DOHH2 (cell line): ENCODE data around the gene KPNA2.
"Not testable (repeated sequence)": the region's sequence is repeated elsewhere in the genome, so short reads cannot be mapped to it uniquely, and the experiment has no call there.

ENCODE experiments used
- H3F3A ChIP-seq: fragments of 200-600 bp; sonication (generic), shearing (Covaris generic); 2 replicates; pipeline ENCODE4 v1.6.0; 2016; ENCODE audit warnings: antibody characterized with exemption, mild to moderate bottlenecking; ENCODE audit not compliant: control insufficient read depth, insufficient read depth
- H3K27ac ChIP-seq: fragments of 200-600 bp; sonication (generic); 2 replicates; pipeline ENCODE4 v1.5.1; 2014; ENCODE audit warnings: low read depth, mild to moderate bottlenecking, low read length, moderate library complexity
- H3K27me3 ChIP-seq: fragments of 200-600 bp; sonication (generic); 2 replicates; pipeline ENCODE4 v1.6.1; 2014; ENCODE audit warnings: mild to moderate bottlenecking, low read length, mixed read lengths; ENCODE audit not compliant: control insufficient read depth
- H3K36me3 ChIP-seq: fragments of 200-600 bp; sonication (generic); 2 replicates; pipeline ENCODE4 v1.6.1; 2014; ENCODE audit warnings: mild to moderate bottlenecking, low read length, moderate library complexity, mixed read lengths; ENCODE audit not compliant: control insufficient read depth
- H3K4me1 ChIP-seq: fragments of 200-600 bp; sonication (generic); 2 replicates; pipeline ENCODE4 v1.6.1; 2014; ENCODE audit warnings: mild to moderate bottlenecking, low read length, mixed read lengths; ENCODE audit not compliant: control insufficient read depth
- H3K4me2 ChIP-seq: fragments of 200-600 bp; sonication (generic); 2 replicates; pipeline ENCODE4 v1.6.0; 2014; ENCODE audit warnings: mild to moderate bottlenecking, low read length, moderate library complexity
- H3K4me3 ChIP-seq: fragments of 200-600 bp; sonication (generic); 2 replicates; pipeline ENCODE4 v1.5.1; 2014; ENCODE audit warnings: mild to moderate bottlenecking, low read length, mixed read lengths
- H3K79me2 ChIP-seq: fragments of 200-600 bp; sonication (generic); 2 replicates; pipeline ENCODE4 v1.6.1; 2014; ENCODE audit warnings: mild to moderate bottlenecking, low read length, mixed read lengths; ENCODE audit not compliant: control insufficient read depth
- H3K9me2 ChIP-seq: fragments of 200-600 bp; sonication (generic); replicated peaks from 2 replicates; pipeline ENCODE4 v1.6.1; 2014; ENCODE audit warnings: mild to moderate bottlenecking, low read length, mixed read lengths; ENCODE audit not compliant: control insufficient read depth
- H3K9me3 ChIP-seq: fragments of 200-600 bp; sonication (generic); 2 replicates; pipeline ENCODE4 v1.6.1; 2014; ENCODE audit warnings: antibody characterized with exemption, low read length, mixed read lengths; ENCODE audit not compliant: control insufficient read depth, insufficient read depth
- H4K20me1 ChIP-seq: fragments of 200-600 bp; sonication (generic); 2 replicates; pipeline ENCODE4 v1.6.0; 2014; ENCODE audit warnings: low read depth, mild to moderate bottlenecking, antibody characterized with exemption, low read length, moderate library complexity; ENCODE audit not compliant: control insufficient read depth, insufficient read depth
- EZH2phosphoT487 ChIP-seq: fragments of 200-600 bp; sonication (generic); IDR thresholded peaks from 2 replicates; pipeline ENCODE4 v1.6.1; 2017; ENCODE audit warnings: borderline replicate concordance, mild to moderate bottlenecking, antibody characterized with exemption, low read length, moderate library complexity, mixed read lengths
- TF ChIP-seq, protein P1 (sequence below): fragments of 200-600 bp; sonication (generic); IDR thresholded peaks from one replicate; pipeline ENCODE4 v1.5.1; 2014; ENCODE audit warnings: antibody characterized with exemption, mild to moderate bottlenecking, low read depth, low read length; ENCODE audit not compliant: poor library complexity, severe bottlenecking

The KPNA2 gene

GRCh38 chr17:67995570-67996263, 39.8 kb upstream of the KPNA2 start:
- H3K4me2 ChIP-seq = peak overlapping the region; percentile 99
- no peaks in the 10 kb centered on the region for H3K9me3 ChIP-seq
- peaks cover 3% of the 10 kb centered on the region; the same call in 1 of the 2 replicates for H3K36me3 ChIP-seq
- no peaks in the 10 kb centered on the region for H3K9me2 ChIP-seq
- TF ChIP-seq, protein P1, sequence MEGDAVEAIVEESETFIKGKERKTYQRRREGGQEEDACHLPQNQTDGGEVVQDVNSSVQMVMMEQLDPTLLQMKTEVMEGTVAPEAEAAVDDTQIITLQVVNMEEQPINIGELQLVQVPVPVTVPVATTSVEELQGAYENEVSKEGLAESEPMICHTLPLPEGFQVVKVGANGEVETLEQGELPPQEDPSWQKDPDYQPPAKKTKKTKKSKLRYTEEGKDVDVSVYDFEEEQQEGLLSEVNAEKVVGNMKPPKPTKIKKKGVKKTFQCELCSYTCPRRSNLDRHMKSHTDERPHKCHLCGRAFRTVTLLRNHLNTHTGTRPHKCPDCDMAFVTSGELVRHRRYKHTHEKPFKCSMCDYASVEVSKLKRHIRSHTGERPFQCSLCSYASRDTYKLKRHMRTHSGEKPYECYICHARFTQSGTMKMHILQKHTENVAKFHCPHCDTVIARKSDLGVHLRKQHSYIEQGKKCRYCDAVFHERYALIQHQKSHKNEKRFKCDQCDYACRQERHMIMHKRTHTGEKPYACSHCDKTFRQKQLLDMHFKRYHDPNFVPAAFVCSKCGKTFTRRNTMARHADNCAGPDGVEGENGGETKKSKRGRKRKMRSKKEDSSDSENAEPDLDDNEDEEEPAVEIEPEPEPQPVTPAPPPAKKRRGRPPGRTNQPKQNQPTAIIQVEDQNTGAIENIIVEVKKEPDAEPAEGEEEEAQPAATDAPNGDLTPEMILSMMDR = peak; percentile 45
- TF ChIP-seq EZH2phosphoT487 = peak; percentile 51; the same call in 1 of the 2 replicates
- H3K4me1 ChIP-seq = peaks cover 36% of the 10 kb centered on the region
- H3K27me3 ChIP-seq = peaks cover 24% of the 10 kb centered on the region
- H3K4me3 ChIP-seq = peak overlapping the region; percentile 95
- H3K27ac ChIP-seq = no peak overlapping the region
- peaks cover 23% of the 10 kb centered on the region for H3F3A ChIP-seq
- no peaks in the 10 kb centered on the region; the same call in 1 of the 2 replicates for H3K79me2 ChIP-seq
- H4K20me1 ChIP-seq = no peaks in the 10 kb centered on the region

GRCh38 chr17:67996301-67997171, 39.0 kb upstream of the KPNA2 start, which contains the start of gene C17orf58:
TSS of gene C17orf58 (minus strand) at chr17:67996469. CDS start at chr17:67996198, 271 bp downstream.
- peaks cover 15% of the 10 kb centered on the region for H3F3A ChIP-seq
- not testable (repeated sequence) for H3K9me3 ChIP-seq, H4K20me1 ChIP-seq, H3K9me2 ChIP-seq, H3K27ac ChIP-seq, H3K79me2 ChIP-seq, H3K36me3 ChIP-seq
- peak within 1 kb of the TSS; percentile 99 for H3K4me2 ChIP-seq
- H3K4me1 ChIP-seq = peaks cover 36% of the 10 kb centered on the region
- peak within 1 kb of the TSS; percentile 95 for H3K4me3 ChIP-seq
- H3K27me3 ChIP-seq = peaks cover 24% of the 10 kb centered on the region

- peaks cover 28% of the 10 kb centered on the region for H3K4me1 ChIP-seq
- no peaks in the 10 kb centered on the region; the same call in 1 of the 2 replicates for H3K79me2 ChIP-seq
- no peaks in the 10 kb centered on the region for H3K9me2 ChIP-seq
- H4K20me1 ChIP-seq = no peaks in the 10 kb centered on the region
- no peaks in the 10 kb centered on the region for H3K9me3 ChIP-seq
- no peaks in the 10 kb centered on the region for H3K36me3 ChIP-seq
- no peak overlapping the region for H3K4me3 ChIP-seq
- no peak overlapping the region for H3K27ac ChIP-seq
- TF ChIP-seq EZH2phosphoT487 = no peak
- TF ChIP-seq, protein P1 = no peak
- H3F3A ChIP-seq = peaks cover 10% of the 10 kb centered on the region
- no peak overlapping the region for H3K4me2 ChIP-seq
- peaks cover 24% of the 10 kb centered on the region for H3K27me3 ChIP-seq
Observed at GRCh38 chr17:67998466-67998865, 37.1 kb upstream of the KPNA2 start.
